K562 (cell line): ENCODE measurements around the gene LAMA2. TPM values are rescaled to one million over a fixed set of nuclear protein-coding genes. Genes with fewer than 3 reads are reported as not detected.

ENCODE experiments used
- ATAC-seq: fragments of 200-7000 bp; cut with Tn5 transposase; 3 replicates; pipeline ENCODE4 v1.9.1; 2020; ENCODE audit warnings: moderate library complexity
- BruUV-seq: library from RNA; stranded (reverse); fragments of 400-500 nt; replicated peaks from 2 replicates; lab custom pipeline; 2021; lab: Mats Ljungman, UMichigan
- CTCF ChIA-PET: fragments of 300-600 bp; formaldehyde crosslinking; extraction: SDS; loops from one replicate; lab custom pipeline; 2021; ENCODE audit warnings: low intra/inter-chr PET ratio; lab: Yijun Ruan, JAX
- POLR2A ChIA-PET: fragments of 300-600, 350-650 bp; sonication (Branson Sonifier 250); formaldehyde crosslinking; extraction: SDS; loops from one replicate; lab custom pipeline; 2021; ENCODE audit warnings: antibody characterized with exemption, inconsistent platforms; lab: Yijun Ruan, JAX
- DNase-seq, 4 experiments: peaks; one replicate each; pipeline versions ENCODE4 v3.0.0 to v3.0.0-alpha.2; 2011 to 2018; ENCODE audit warnings: low spot score in 3 of 4, mixed read lengths in 3 of 4; ENCODE audit errors: extremely low read depth in 1 of 4
- FAIRE-seq: peaks from 2 replicates; lab custom pipeline; 2011; peaks lifted over from hg19 to GRCh38; lab: Jason Lieb, UNC
- H2AFZ ChIP-seq: 2 replicates; pipeline ENCODE4 v1.6.0; 2011; ENCODE audit warnings: low read depth, low read length, control low read depth, inconsistent platforms
- H3K27ac ChIP-seq: fragments of 200-600 bp; 3 replicates; pipeline ENCODE4 v1.8.0; 2011; ENCODE audit warnings: low read depth, mild to moderate bottlenecking, control low read depth, inconsistent platforms, low read length, moderate library complexity, mixed read lengths; ENCODE audit errors: extremely low read depth
- H3K27me3 ChIP-seq, 2 experiments: fragments of 300-600 bp in 1 of 2; 2 replicates in 1 of 2; 3 replicates in 1 of 2; pipeline versions ENCODE4 v1.6.0 to v1.8.0; 2011; ENCODE audit warnings: inconsistent platforms in 2 of 2, low read length in 2 of 2, mild to moderate bottlenecking in 1 of 2, mixed read lengths in 1 of 2, moderate library complexity in 1 of 2; ENCODE audit not compliant: control insufficient read depth in 2 of 2, insufficient read depth in 2 of 2
- H3K36me3 ChIP-seq: fragments of 300-600 bp; 3 replicates; pipeline ENCODE4 v1.8.0; 2011; ENCODE audit warnings: mild to moderate bottlenecking, low read length, inconsistent platforms; ENCODE audit not compliant: control insufficient read depth, insufficient read depth
- H3K4me1 ChIP-seq, 2 experiments: fragments of 200-600 bp in 1 of 2; replicated peaks in 1 of 2; 2 replicates in 1 of 2; 3 replicates in 1 of 2; pipeline versions ENCODE4 v1.5.1 to v1.8.0; 2011; ENCODE audit warnings: inconsistent platforms in 2 of 2, low read length in 2 of 2, mild to moderate bottlenecking in 1 of 2, mixed read lengths in 1 of 2, moderate library complexity in 1 of 2; ENCODE audit not compliant: control insufficient read depth in 2 of 2, insufficient read depth in 2 of 2
- H3K4me2 ChIP-seq: 2 replicates; pipeline ENCODE4 v1.6.1; 2011; ENCODE audit warnings: low read length, control low read depth, inconsistent platforms, mixed read lengths; ENCODE audit not compliant: insufficient read depth
- H3K4me3 ChIP-seq: fragments of 200-600 bp; sonication (generic), shearing (Covaris generic); 2 replicates; pipeline ENCODE4 v1.5.1; 2016; ENCODE audit warnings: control low read depth, inconsistent platforms
- H3K79me2 ChIP-seq: fragments of 200-600 bp; 3 replicates; pipeline ENCODE4 v1.8.0; 2011; ENCODE audit warnings: low read length, inconsistent platforms; ENCODE audit not compliant: control insufficient read depth, insufficient read depth
- H3K9ac ChIP-seq, 2 experiments: 2 replicates each; pipeline versions ENCODE4 v1.6.0 to v1.6.1; 2011; ENCODE audit warnings: low read depth in 2 of 2, low read length in 2 of 2, control low read depth in 1 of 2, inconsistent platforms in 1 of 2, mild to moderate bottlenecking in 1 of 2, mixed read lengths in 1 of 2; ENCODE audit not compliant: insufficient read depth in 1 of 2
- H3K9me1 ChIP-seq: one replicate; pipeline ENCODE4 v1.6.0; 2011; ENCODE audit warnings: inconsistent platforms, mild to moderate bottlenecking, low read length, moderate library complexity; ENCODE audit not compliant: control insufficient read depth, insufficient read depth
- H3K9me3 ChIP-seq: replicated peaks from 2 replicates; pipeline ENCODE4 v1.5.1; 2011; ENCODE audit warnings: low read depth, low read length, inconsistent platforms; ENCODE audit not compliant: control insufficient read depth, insufficient read depth
- H4K20me1 ChIP-seq: replicated peaks from 2 replicates; pipeline ENCODE4 v1.6.1; 2011; ENCODE audit warnings: low read length, inconsistent platforms, mixed read lengths; ENCODE audit not compliant: control insufficient read depth, insufficient read depth
- DMBX1 ChIP-seq: fragments of 250-450 bp; sonication (Bioruptor Pico); IDR thresholded peaks from 2 replicates; pipeline ENCODE4 v1.8.0; 2022; ENCODE audit warnings: inconsistent platforms, mild to moderate bottlenecking, moderate library complexity, borderline replicate concordance
- FOXJ2 ChIP-seq: fragments of 200-800 bp; sonication (Bioruptor generic); IDR thresholded peaks from 2 replicates; pipeline ENCODE4 v1.6.1; 2016; ENCODE audit warnings: missing genetic modification characterization, missing compliant biosample characterization
- KHSRP ChIP-seq: fragments of 450-650 bp; IDR thresholded peaks from 2 replicates; pipeline ENCODE4 v1.6.1; 2017
- KLF10 ChIP-seq: fragments of 250-450 bp; sonication (Bioruptor Pico); IDR thresholded peaks from 2 replicates; pipeline ENCODE4 v1.6.1; 2021; ENCODE audit warnings: matching md5 sums
- MAFF ChIP-seq: IDR thresholded peaks from 2 replicates; pipeline ENCODE4 v1.6.1; 2012; ENCODE audit warnings: low read length, improper control_type of control experiment
- MCM5 ChIP-seq: fragments of 450-650 bp; IDR thresholded peaks from 2 replicates; pipeline ENCODE4 v1.6.1; 2016; ENCODE audit warnings: low read depth
- NELFE ChIP-seq: IDR thresholded peaks from 2 replicates; pipeline ENCODE4 v1.6.1; 2011; ENCODE audit warnings: mild to moderate bottlenecking; ENCODE audit not compliant: insufficient read depth, insufficient read length
- NONO ChIP-seq, 2 experiments: fragments of 200-400 bp in 1 of 2; fragments of 450-650 bp in 1 of 2; formaldehyde crosslinking in 1 of 2; IDR thresholded peaks; 2 replicates each; pipeline ENCODE4 v1.6.1; 2017; ENCODE audit warnings: low read depth in 2 of 2, mild to moderate bottlenecking in 2 of 2, moderate library complexity in 2 of 2, low read length in 1 of 2
- POU5F1 ChIP-seq: fragments of 150-350 bp; IDR thresholded peaks from 2 replicates; pipeline ENCODE4 v1.6.1; 2014; ENCODE audit warnings: borderline replicate concordance, low read length, low read depth, mild to moderate bottlenecking; ENCODE audit not compliant: partially characterized antibody
- SIN3A ChIP-seq, 2 experiments: fragments of 150-350 bp in 1 of 2; IDR thresholded peaks; 2 replicates each; pipeline ENCODE4 v1.6.1; 2011 to 2016; ENCODE audit warnings: borderline replicate concordance in 2 of 2, low read depth in 2 of 2, low read length in 2 of 2, mild to moderate bottlenecking in 2 of 2, moderate library complexity in 2 of 2; ENCODE audit not compliant: control insufficient read depth in 1 of 2
- SUPT5H ChIP-seq: fragments of 450-650 bp; IDR thresholded peaks from 2 replicates; pipeline ENCODE4 v1.6.1; 2016
- TAF15 ChIP-seq: fragments of 200-400 bp; formaldehyde crosslinking; IDR thresholded peaks from 2 replicates; pipeline ENCODE4 v1.6.1; 2017; ENCODE audit warnings: mild to moderate bottlenecking, low read depth, low read length, moderate library complexity
- ZNF217 ChIP-seq: sonication (generic); formaldehyde crosslinking; IDR thresholded peaks from 2 replicates; pipeline ENCODE4 v1.8.0; 2022; ENCODE audit warnings: mild to moderate bottlenecking, missing genetic modification reagents
- WGBS: fragments of 100-300 bp; shearing (Covaris generic); methylation state at CpG from one replicate; pipeline ENCODE4 v1.1.6; 2016; ENCODE audit warnings: low coverage, mixed read lengths; ENCODE audit not compliant: insufficient coverage; ENCODE audit errors: missing lambda C conversion rate; 5-methylcytosine and 5-hydroxymethylcytosine counted together
- in situ Hi-C: fragments of 300-500 bp; cut with MboI; formaldehyde crosslinking; loops from 4 replicates; pipeline ENCODE4 v1.15.0; 2018; ENCODE audit warnings: inconsistent platforms, mixed read lengths
- intact Hi-C: fragments of 100-400 bp; cut with micrococcal nuclease; formaldehyde crosslinking; loops from 2 replicates; pipeline ENCODE4 v1.14.2; 2022
- polyA plus RNA-seq, 8 experiments: library from polyadenylated mRNA; depleted of rRNA in 4 of 8; stranded (reverse) in 5 of 8; unstranded in 3 of 8; fragments of >200 nt; fragmentation: Nextera tagmentation in 2 of 8; fragmentation: Illumina TruSeq in 1 of 8; extraction: Ambion mirVana in 2 of 8; extraction: Trizol in 1 of 8; gene quantifications; 2 replicates each; pipeline versions ENCODE4 v1.2.1 to v1.2.3, GENCODE V29; 2011 to 2014; ENCODE audit warnings: inconsistent platforms in 1 of 8, missing spikeins in 1 of 8
- total RNA-seq, 7 experiments: library from RNA; depleted of rRNA in 6 of 7; stranded (reverse); fragments of >200 nt in 6 of 7; fragmentation: Illumina TruSeq in 2 of 7; extraction: Trizol in 2 of 7; gene quantifications; 2 replicates each; pipeline versions ENCODE4 v1.2.1 to v1.2.3, GENCODE V29; 2011 to 2021; ENCODE audit warnings: low replicate concordance in 1 of 7
- TF ChIP-seq, protein P1 (sequence below), 2 experiments: fragments of 450-650 bp; conservative IDR thresholded peaks; 2 replicates each; pipeline ENCODE4 v1.6.1; 2017; ENCODE audit warnings: mild to moderate bottlenecking in 2 of 2, moderate library complexity in 2 of 2
- TF ChIP-seq, protein P2 (sequence below), 3 experiments: fragments of 200-800 bp in 1 of 3; sonication (Bioruptor generic) in 1 of 3; sonication (generic) in 1 of 3; formaldehyde crosslinking in 1 of 3; IDR thresholded peaks; 2 replicates each; pipeline versions ENCODE4 v1.6.1 to v1.8.0; 2016 to 2022; ENCODE audit warnings: mild to moderate bottlenecking in 2 of 3, missing compliant biosample characterization in 2 of 3, missing genetic modification characterization in 2 of 3, missing genetic modification reagents in 1 of 3

LAMA2 gene
- total and polyA plus RNA-seq, 9 of the 15 experiments (the other 6 are each of a cell fraction or from before 2014, with no cell fraction given) = 0.04 to 1.5 (median 0.36) TPM

GRCh38 chr6:129320892-129321291 is 438.0 kb downstream of the LAMA2 start:
- Histone ChIP-seq H3K4me2 (no peak overlapping the region), H3K36me3 (no peaks in the 10 kb centered on the region), H3K4me3 (no peak overlapping the region), H3K9me1 (no peaks in the 10 kb centered on the region), H3K27ac (no peak overlapping the region), H3K9ac (no peak overlapping the region), H3K79me2 (no peaks in the 10 kb centered on the region), H3K9me3 (no peaks in the 10 kb centered on the region; the same call in 1 of the 2 replicates), H2AFZ (no peak overlapping the region), H3K27me3 (no peaks in the 10 kb centered on the region), H4K20me1 (no peaks in the 10 kb centered on the region), H3K4me1 (no peaks in the 10 kb centered on the region)
- WGBS = 3% methylated on average over 2 of the region's 2 CpGs
- no TSS peak for BruUV-seq
- in situ Hi-C loops = no loop called here
- ATAC-seq (no peak), DNase-seq (no peak), FAIRE-seq (no peak)
- POLR2A ChIA-PET = interaction anchor here (0.9 kb wide), 1 partner anchor 248 kb away, joined by 5 read pairs; no protein-coding TSS in a partner anchor
- TF ChIP-seq, protein P1, sequence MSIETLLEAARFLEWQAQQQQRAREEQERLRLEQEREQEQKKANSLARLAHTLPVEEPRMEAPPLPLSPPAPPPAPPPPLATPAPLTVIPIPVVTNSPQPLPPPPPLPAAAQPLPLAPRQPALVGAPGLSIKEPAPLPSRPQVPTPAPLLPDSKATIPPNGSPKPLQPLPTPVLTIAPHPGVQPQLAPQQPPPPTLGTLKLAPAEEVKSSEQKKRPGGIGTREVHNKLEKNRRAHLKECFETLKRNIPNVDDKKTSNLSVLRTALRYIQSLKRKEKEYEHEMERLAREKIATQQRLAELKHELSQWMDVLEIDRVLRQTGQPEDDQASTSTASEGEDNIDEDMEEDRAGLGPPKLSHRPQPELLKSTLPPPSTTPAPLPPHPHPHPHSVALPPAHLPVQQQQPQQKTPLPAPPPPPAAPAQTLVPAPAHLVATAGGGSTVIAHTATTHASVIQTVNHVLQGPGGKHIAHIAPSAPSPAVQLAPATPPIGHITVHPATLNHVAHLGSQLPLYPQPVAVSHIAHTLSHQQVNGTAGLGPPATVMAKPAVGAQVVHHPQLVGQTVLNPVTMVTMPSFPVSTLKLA (conservative IDR thresholded peaks at IDR 0.05) = no peak
- TF ChIP-seq SUPT5H = no peak
- TF ChIP-seq FOXJ2 (tag) = no peak
- TF ChIP-seq KLF10 (CRISPR knock-in tag) = no peak
- no peak for TF ChIP-seq KHSRP
- no peak for TF ChIP-seq NELFE
- no peak for TF ChIP-seq TAF15
- TF ChIP-seq, protein P2, sequence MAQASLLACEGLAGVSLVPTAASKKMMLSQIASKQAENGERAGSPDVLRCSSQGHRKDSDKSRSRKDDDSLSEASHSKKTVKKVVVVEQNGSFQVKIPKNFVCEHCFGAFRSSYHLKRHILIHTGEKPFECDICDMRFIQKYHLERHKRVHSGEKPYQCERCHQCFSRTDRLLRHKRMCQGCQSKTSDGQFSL (CRISPR knock-in tag; IDR thresholded peaks at IDR 0.05) = no peak
- TF ChIP-seq, protein P2 (tag; IDR thresholded peaks at IDR 0.05) = no peak
- TF ChIP-seq SIN3A (IDR thresholded peaks at IDR 0.05; ENCODE audit: borderline replicate concordance in 2 of 2, control insufficient read depth in 1 of 2, low read depth in 2 of 2, low read length in 2 of 2) = no peak
- no peak for TF ChIP-seq MCM5
- TF ChIP-seq DMBX1 (CRISPR knock-in tag) = no peak
- TF ChIP-seq MAFF = no peak
- no peak for TF ChIP-seq ZNF217 (CRISPR knock-in tag)
- TF ChIP-seq POU5F1 = no peak
- no peak for TF ChIP-seq NONO (IDR thresholded peaks at IDR 0.05; ENCODE audit: low read depth in 2 of 2, low read length in 1 of 2)
- intact Hi-C loops = no loop called here
- CTCF ChIA-PET = no interaction called here
